K562 (cell line): ENCODE measurements around the gene HSD11B1L. TPM values are rescaled to one million over a fixed set of nuclear protein-coding genes. Genes with fewer than 3 reads are reported as not detected.

ENCODE experiments used
- ATAC-seq: fragments of 200-7000 bp; cut with Tn5 transposase; 3 replicates; pipeline ENCODE4 v1.9.1; 2020; ENCODE audit warnings: moderate library complexity
- BruUV-seq: library from RNA; stranded (reverse); fragments of 400-500 nt; replicated peaks from 2 replicates; lab custom pipeline; 2021; lab: Mats Ljungman, UMichigan
- CTCF ChIA-PET: fragments of 300-600 bp; formaldehyde crosslinking; extraction: SDS; loops from one replicate; lab custom pipeline; 2021; ENCODE audit warnings: low intra/inter-chr PET ratio; lab: Yijun Ruan, JAX
- POLR2A ChIA-PET: fragments of 300-600, 350-650 bp; sonication (Branson Sonifier 250); formaldehyde crosslinking; extraction: SDS; loops from one replicate; lab custom pipeline; 2021; ENCODE audit warnings: antibody characterized with exemption, inconsistent platforms; lab: Yijun Ruan, JAX
- DNase-seq, 4 experiments: peaks; one replicate each; pipeline versions ENCODE4 v3.0.0 to v3.0.0-alpha.2; 2011 to 2018; ENCODE audit warnings: low spot score in 3 of 4, mixed read lengths in 3 of 4; ENCODE audit errors: extremely low read depth in 1 of 4
- FAIRE-seq: peaks from 2 replicates; lab custom pipeline; 2011; peaks lifted over from hg19 to GRCh38; lab: Jason Lieb, UNC
- H2AFZ ChIP-seq: 2 replicates; pipeline ENCODE4 v1.6.0; 2011; ENCODE audit warnings: low read depth, low read length, control low read depth, inconsistent platforms
- H3K27ac ChIP-seq: fragments of 200-600 bp; 3 replicates; pipeline ENCODE4 v1.8.0; 2011; ENCODE audit warnings: low read depth, mild to moderate bottlenecking, control low read depth, inconsistent platforms, low read length, moderate library complexity, mixed read lengths; ENCODE audit errors: extremely low read depth
- H3K27me3 ChIP-seq, 2 experiments: fragments of 300-600 bp in 1 of 2; 2 replicates in 1 of 2; 3 replicates in 1 of 2; pipeline versions ENCODE4 v1.6.0 to v1.8.0; 2011; ENCODE audit warnings: inconsistent platforms in 2 of 2, low read length in 2 of 2, mild to moderate bottlenecking in 1 of 2, mixed read lengths in 1 of 2, moderate library complexity in 1 of 2; ENCODE audit not compliant: control insufficient read depth in 2 of 2, insufficient read depth in 2 of 2
- H3K36me3 ChIP-seq: fragments of 300-600 bp; 3 replicates; pipeline ENCODE4 v1.8.0; 2011; ENCODE audit warnings: mild to moderate bottlenecking, low read length, inconsistent platforms; ENCODE audit not compliant: control insufficient read depth, insufficient read depth
- H3K4me1 ChIP-seq, 2 experiments: fragments of 200-600 bp in 1 of 2; replicated peaks in 1 of 2; 2 replicates in 1 of 2; 3 replicates in 1 of 2; pipeline versions ENCODE4 v1.5.1 to v1.8.0; 2011; ENCODE audit warnings: inconsistent platforms in 2 of 2, low read length in 2 of 2, mild to moderate bottlenecking in 1 of 2, mixed read lengths in 1 of 2, moderate library complexity in 1 of 2; ENCODE audit not compliant: control insufficient read depth in 2 of 2, insufficient read depth in 2 of 2
- H3K4me2 ChIP-seq: 2 replicates; pipeline ENCODE4 v1.6.1; 2011; ENCODE audit warnings: low read length, control low read depth, inconsistent platforms, mixed read lengths; ENCODE audit not compliant: insufficient read depth
- H3K4me3 ChIP-seq: fragments of 200-600 bp; sonication (generic), shearing (Covaris generic); 2 replicates; pipeline ENCODE4 v1.5.1; 2016; ENCODE audit warnings: control low read depth, inconsistent platforms
- H3K79me2 ChIP-seq: fragments of 200-600 bp; 3 replicates; pipeline ENCODE4 v1.8.0; 2011; ENCODE audit warnings: low read length, inconsistent platforms; ENCODE audit not compliant: control insufficient read depth, insufficient read depth
- H3K9ac ChIP-seq, 2 experiments: 2 replicates each; pipeline versions ENCODE4 v1.6.0 to v1.6.1; 2011; ENCODE audit warnings: low read depth in 2 of 2, low read length in 2 of 2, control low read depth in 1 of 2, inconsistent platforms in 1 of 2, mild to moderate bottlenecking in 1 of 2, mixed read lengths in 1 of 2; ENCODE audit not compliant: insufficient read depth in 1 of 2
- H3K9me1 ChIP-seq: one replicate; pipeline ENCODE4 v1.6.0; 2011; ENCODE audit warnings: inconsistent platforms, mild to moderate bottlenecking, low read length, moderate library complexity; ENCODE audit not compliant: control insufficient read depth, insufficient read depth
- H3K9me3 ChIP-seq: replicated peaks from 2 replicates; pipeline ENCODE4 v1.5.1; 2011; ENCODE audit warnings: low read depth, low read length, inconsistent platforms; ENCODE audit not compliant: control insufficient read depth, insufficient read depth
- H4K20me1 ChIP-seq: replicated peaks from 2 replicates; pipeline ENCODE4 v1.6.1; 2011; ENCODE audit warnings: low read length, inconsistent platforms, mixed read lengths; ENCODE audit not compliant: control insufficient read depth, insufficient read depth
- BRF2 ChIP-seq: IDR thresholded peaks from 3 replicates; pipeline ENCODE4 v1.6.1; 2011; ENCODE audit warnings: borderline replicate concordance, mild to moderate bottlenecking; ENCODE audit not compliant: insufficient read length, insufficient read depth
- DEAF1 ChIP-seq: fragments of 450-650 bp; formaldehyde crosslinking; IDR thresholded peaks from 2 replicates; pipeline ENCODE4 v1.4.0; 2020; ENCODE audit warnings: mild to moderate bottlenecking, moderate library complexity
- ETV5 ChIP-seq: sonication (generic); formaldehyde crosslinking; IDR thresholded peaks from 2 replicates; pipeline ENCODE4 v1.4.0; 2020; ENCODE audit warnings: low read depth, mild to moderate bottlenecking, missing genetic modification reagents
- FOXA1 ChIP-seq: fragments of 450-650 bp; IDR thresholded peaks from 2 replicates; pipeline ENCODE4 v1.6.1; 2016; ENCODE audit warnings: mild to moderate bottlenecking, borderline replicate concordance
- FOXM1 ChIP-seq, 2 experiments: fragments of 450-650 bp in 1 of 2; sonication (generic) in 1 of 2; formaldehyde crosslinking in 1 of 2; IDR thresholded peaks; 2 replicates each; pipeline versions ENCODE4 v1.6.1 to v1.9.0; 2017 to 2022; ENCODE audit warnings: low read depth in 2 of 2, mild to moderate bottlenecking in 2 of 2, missing genetic modification reagents in 1 of 2, moderate library complexity in 1 of 2
- HDGF ChIP-seq: fragments of 450-650 bp; IDR thresholded peaks from 2 replicates; pipeline ENCODE4 v1.6.1; 2016
- HINFP ChIP-seq: fragments of 450-650 bp; conservative IDR thresholded peaks from 2 replicates; pipeline ENCODE4 v1.6.1; 2016; ENCODE audit warnings: missing genetic modification characterization, low read depth, mild to moderate bottlenecking, control low read depth, missing compliant biosample characterization
- NCOA2 ChIP-seq, 2 experiments: fragments of 450-650 bp; IDR thresholded peaks; 2 replicates each; pipeline ENCODE4 v1.6.1; 2018; ENCODE audit warnings: mild to moderate bottlenecking in 2 of 2, moderate library complexity in 1 of 2; ENCODE audit not compliant: partially characterized antibody in 2 of 2
- NCOA6 ChIP-seq: fragments of 450-650 bp; IDR thresholded peaks from 2 replicates; pipeline ENCODE4 v1.6.1; 2017; ENCODE audit warnings: mild to moderate bottlenecking
- NEUROD1 ChIP-seq: fragments of 150-350 bp; IDR thresholded peaks from 2 replicates; pipeline ENCODE4 v1.6.1; 2014; ENCODE audit warnings: borderline replicate concordance, low read length, low read depth; ENCODE audit not compliant: partially characterized antibody
- ZNF224 ChIP-seq: sonication (generic); formaldehyde crosslinking; IDR thresholded peaks from 2 replicates; pipeline ENCODE4 v1.8.0; 2022; ENCODE audit warnings: mild to moderate bottlenecking, missing genetic modification reagents
- ZNF592 ChIP-seq: fragments of 450-650 bp; IDR thresholded peaks from 2 replicates; pipeline ENCODE4 v1.6.1; 2017; ENCODE audit warnings: antibody characterized with exemption, mild to moderate bottlenecking
- ZNF644 ChIP-seq: fragments of 200-800 bp; sonication (Bioruptor generic); IDR thresholded peaks from 2 replicates; pipeline ENCODE4 v1.6.1; 2016; ENCODE audit warnings: low read depth, missing genetic modification characterization, missing compliant biosample characterization
- ZNF699 ChIP-seq: fragments of 250-450 bp; sonication (Bioruptor Pico); IDR thresholded peaks from 2 replicates; pipeline ENCODE4 v1.8.0; 2021; ENCODE audit warnings: mild to moderate bottlenecking, moderate library complexity; ENCODE audit not compliant: insufficient replicate concordance
- WGBS: fragments of 100-300 bp; shearing (Covaris generic); methylation state at CpG from one replicate; pipeline ENCODE4 v1.1.6; 2016; ENCODE audit warnings: low coverage, mixed read lengths; ENCODE audit not compliant: insufficient coverage; ENCODE audit errors: missing lambda C conversion rate; 5-methylcytosine and 5-hydroxymethylcytosine counted together
- in situ Hi-C: fragments of 300-500 bp; cut with MboI; formaldehyde crosslinking; loops from 4 replicates; pipeline ENCODE4 v1.15.0; 2018; ENCODE audit warnings: inconsistent platforms, mixed read lengths
- intact Hi-C: fragments of 100-400 bp; cut with micrococcal nuclease; formaldehyde crosslinking; loops from 2 replicates; pipeline ENCODE4 v1.14.2; 2022
- polyA plus RNA-seq, 8 experiments: library from polyadenylated mRNA; depleted of rRNA in 4 of 8; stranded (reverse) in 5 of 8; unstranded in 3 of 8; fragments of >200 nt; fragmentation: Nextera tagmentation in 2 of 8; fragmentation: Illumina TruSeq in 1 of 8; extraction: Ambion mirVana in 2 of 8; extraction: Trizol in 1 of 8; gene quantifications; 2 replicates each; pipeline versions ENCODE4 v1.2.1 to v1.2.3, GENCODE V29; 2011 to 2014; ENCODE audit warnings: inconsistent platforms in 1 of 8, missing spikeins in 1 of 8
- total RNA-seq, 7 experiments: library from RNA; depleted of rRNA in 6 of 7; stranded (reverse); fragments of >200 nt in 6 of 7; fragmentation: Illumina TruSeq in 2 of 7; extraction: Trizol in 2 of 7; gene quantifications; 2 replicates each; pipeline versions ENCODE4 v1.2.1 to v1.2.3, GENCODE V29; 2011 to 2021; ENCODE audit warnings: low replicate concordance in 1 of 7

HSD11B1L gene
- total and polyA plus RNA-seq, 9 of the 15 experiments (the other 6 are each of a cell fraction or from before 2014, with no cell fraction given): 0.31 to 7.7 (median 2.3) TPM

- no peak overlapping the region for H3K9ac ChIP-seq
- no peaks in the 10 kb centered on the region for H3K9me3 ChIP-seq
- ChIA-PET POLR2A (no interaction called here), CTCF (no interaction called here)
- FAIRE-seq (no peak), DNase-seq (no peak), ATAC-seq (no peak)
- no TSS peak for BruUV-seq
- intact Hi-C loops (no loop called here), in situ Hi-C loops (no loop called here)
- 89% methylated on average over 4 of the region's 4 CpGs for WGBS
- no peaks in the 10 kb centered on the region for H3K27me3 ChIP-seq
- no peak overlapping the region for H3K27ac ChIP-seq
- peaks cover 97% of the 10 kb centered on the region for H3K79me2 ChIP-seq
- H4K20me1 ChIP-seq: peaks cover 61% of the 10 kb centered on the region; the same call in 1 of the 2 replicates
- peaks cover 5% of the 10 kb centered on the region for H3K9me1 ChIP-seq
- H3K36me3 ChIP-seq: peaks cover 86% of the 10 kb centered on the region
- no peak overlapping the region for H3K4me2 ChIP-seq
- H3K4me1 ChIP-seq: peaks cover 4 to 17% of the 10 kb centered on the region in 2 experiments
- H3K4me3 ChIP-seq: no peak overlapping the region
- H2AFZ ChIP-seq: no peak overlapping the region
- TF ChIP-seq BRF2 (no peak), ZNF592 (no peak), FOXM1 (IDR thresholded peaks at IDR 0.05; ENCODE audit: low read depth) (no peak), FOXM1 (CRISPR knock-in tag; IDR thresholded peaks at IDR 0.05; ENCODE audit: low read depth) (no peak), NEUROD1 (no peak), HINFP (tag) (no peak), NCOA2 (IDR thresholded peaks at IDR 0.05; ENCODE audit: partially characterized antibody in 2 of 2) (no peak), HDGF (no peak), FOXA1 (no peak), ZNF224 (CRISPR knock-in tag) (no peak), ZNF699 (CRISPR knock-in tag) (no peak), NCOA6 (no peak), ETV5 (CRISPR knock-in tag) (no peak), ZNF644 (no peak), DEAF1 (CRISPR knock-in tag) (no peak)
Measured at GRCh38 chr19:5632241-5632612, 48.6 kb upstream of the HSD11B1L start.
